OCI-LY3 (cell line): ENCODE measurements around the gene PON3.

Source experiments
- H2AFZ ChIP-seq: fragments of 200-600, 300-600 bp; shearing (Covaris generic); 2 replicates; pipeline ENCODE4 v1.6.0; 2014; ENCODE audit warnings: antibody characterized with exemption, low read depth, low read length
- H3K27ac ChIP-seq: fragments of 200-600, 300-600 bp; sonication (generic); 2 replicates; pipeline ENCODE4 v1.5.1; 2014; ENCODE audit warnings: mild to moderate bottlenecking, low read length, moderate library complexity, mixed read lengths
- H3K27me3 ChIP-seq: fragments of 200-600, 300-600 bp; sonication (generic); 2 replicates; pipeline ENCODE4 v1.6.1; 2014; ENCODE audit warnings: low read depth, low read length, mixed read lengths
- H3K36me3 ChIP-seq: fragments of 200-600, 300-600 bp; sonication (generic); replicated peaks from 2 replicates; pipeline ENCODE3; 2014; ENCODE audit warnings: low read depth, low read length, mixed read lengths
- H3K4me1 ChIP-seq: fragments of 300-600, 200-600 bp; sonication (generic); 2 replicates; pipeline ENCODE4 v1.6.1; 2014; ENCODE audit warnings: low read length, mixed read lengths
- H3K4me2 ChIP-seq: fragments of 200-600, 300-600 bp; sonication (generic); 2 replicates; pipeline ENCODE4 v1.6.1; 2014; ENCODE audit warnings: low read length, mixed read lengths
- H3K4me3 ChIP-seq: fragments of 300-600, 200-600 bp; sonication (generic); 2 replicates; pipeline ENCODE4 v1.5.1; 2014; ENCODE audit warnings: antibody characterized with exemption, mild to moderate bottlenecking, low read length, moderate library complexity
- H3K79me2 ChIP-seq: fragments of 300-600, 200-600 bp; shearing (Covaris generic); 2 replicates; pipeline ENCODE4 v1.6.1; 2014; ENCODE audit warnings: mild to moderate bottlenecking, low read length, mixed read lengths
- H3K9ac ChIP-seq: fragments of 300-600, 200-600 bp; shearing (Covaris generic); 2 replicates; pipeline ENCODE4 v1.6.0; 2014; ENCODE audit warnings: mild to moderate bottlenecking, low read length, moderate library complexity
- H3K9me3 ChIP-seq: fragments of 200-600, 300-600 bp; shearing (Covaris generic); 2 replicates; pipeline ENCODE4 v1.6.1; 2014; ENCODE audit warnings: low read length, mixed read lengths; ENCODE audit not compliant: insufficient read depth
- H4K20me1 ChIP-seq: fragments of 200-600, 300-600 bp; sonication (generic); 2 replicates; pipeline ENCODE4 v1.6.1; 2016; ENCODE audit warnings: low read length, mixed read lengths; ENCODE audit not compliant: insufficient read depth
- EZH2phosphoT487 ChIP-seq: fragments of 200-600 bp; shearing (Covaris generic); IDR thresholded peaks from 2 replicates; pipeline ENCODE4 v1.6.1; 2018; ENCODE audit warnings: antibody characterized with exemption, mixed run types, low read depth
- TF ChIP-seq, protein P1 (sequence below): fragments of 200-600, 300-600 bp; sonication (generic); IDR thresholded peaks from 2 replicates; pipeline ENCODE4 v1.5.1; 2014; ENCODE audit warnings: antibody characterized with exemption, low read length, low read depth

The PON3 gene

DNA sequence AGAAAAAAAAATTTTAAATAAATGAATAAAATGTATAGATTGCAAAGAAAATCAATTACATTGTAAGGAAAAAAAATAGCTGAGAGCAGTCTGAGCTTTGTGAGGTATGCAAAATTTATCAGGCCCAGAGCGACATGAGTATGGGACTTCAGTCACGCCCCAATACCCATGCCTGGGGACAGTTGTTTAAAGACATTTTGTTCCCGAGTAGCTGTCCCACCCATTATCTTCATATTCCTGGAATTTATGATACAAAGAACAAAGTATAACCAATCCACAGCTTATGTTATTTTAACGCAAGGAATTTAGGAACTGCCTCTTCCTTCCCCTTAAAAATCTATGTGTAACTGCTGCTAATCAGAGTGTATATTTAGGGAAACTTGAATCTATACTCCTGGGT, 40.2 kb upstream of the PON3 start:
- Histone ChIP-seq H3K4me1 (no peaks in the 10 kb centered on the region), H3K27me3 (no peaks in the 10 kb centered on the region), H3K4me3 (no peak overlapping the region), H3K4me2 (no peak overlapping the region), H3K9me3 (no peaks in the 10 kb centered on the region), H4K20me1 (no peaks in the 10 kb centered on the region), H3K79me2 (no peaks in the 10 kb centered on the region), H3K9ac (no peak overlapping the region), H3K27ac (no peak overlapping the region), H2AFZ (no peak overlapping the region), H3K36me3 (no peaks in the 10 kb centered on the region)
- TF ChIP-seq, protein P1, sequence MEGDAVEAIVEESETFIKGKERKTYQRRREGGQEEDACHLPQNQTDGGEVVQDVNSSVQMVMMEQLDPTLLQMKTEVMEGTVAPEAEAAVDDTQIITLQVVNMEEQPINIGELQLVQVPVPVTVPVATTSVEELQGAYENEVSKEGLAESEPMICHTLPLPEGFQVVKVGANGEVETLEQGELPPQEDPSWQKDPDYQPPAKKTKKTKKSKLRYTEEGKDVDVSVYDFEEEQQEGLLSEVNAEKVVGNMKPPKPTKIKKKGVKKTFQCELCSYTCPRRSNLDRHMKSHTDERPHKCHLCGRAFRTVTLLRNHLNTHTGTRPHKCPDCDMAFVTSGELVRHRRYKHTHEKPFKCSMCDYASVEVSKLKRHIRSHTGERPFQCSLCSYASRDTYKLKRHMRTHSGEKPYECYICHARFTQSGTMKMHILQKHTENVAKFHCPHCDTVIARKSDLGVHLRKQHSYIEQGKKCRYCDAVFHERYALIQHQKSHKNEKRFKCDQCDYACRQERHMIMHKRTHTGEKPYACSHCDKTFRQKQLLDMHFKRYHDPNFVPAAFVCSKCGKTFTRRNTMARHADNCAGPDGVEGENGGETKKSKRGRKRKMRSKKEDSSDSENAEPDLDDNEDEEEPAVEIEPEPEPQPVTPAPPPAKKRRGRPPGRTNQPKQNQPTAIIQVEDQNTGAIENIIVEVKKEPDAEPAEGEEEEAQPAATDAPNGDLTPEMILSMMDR = no peak
- TF ChIP-seq EZH2phosphoT487 = no peak

DNA sequence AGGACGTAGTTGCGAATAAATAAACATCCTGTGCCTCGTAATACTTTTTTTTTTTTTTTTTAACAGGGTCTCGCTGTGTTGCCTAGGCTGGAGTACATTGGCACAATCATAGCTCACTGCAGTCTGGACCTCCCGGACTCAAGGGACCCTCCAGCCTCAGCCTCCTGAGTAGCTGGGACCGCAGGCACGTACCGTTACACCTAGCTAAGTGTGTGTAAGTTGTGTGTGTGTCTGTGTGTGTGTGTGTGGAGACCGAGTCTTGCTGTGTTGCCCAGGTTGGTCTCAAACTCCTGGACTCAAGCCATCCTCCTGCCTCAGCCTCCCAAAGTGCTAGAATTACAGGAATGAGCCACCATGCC, 39.2 kb upstream of the PON3 start:
- H3K4me2 ChIP-seq = no peak overlapping the region
- H3K4me3 ChIP-seq = no peak overlapping the region
- TF ChIP-seq, protein P1 = no peak
- no peak for TF ChIP-seq EZH2phosphoT487
- H2AFZ ChIP-seq = no peak overlapping the region
- H3K9me3 ChIP-seq = no peaks in the 10 kb centered on the region
- no peak overlapping the region for H3K9ac ChIP-seq
- no peaks in the 10 kb centered on the region for H3K79me2 ChIP-seq
- no peaks in the 10 kb centered on the region for H3K27me3 ChIP-seq
- no peaks in the 10 kb centered on the region for H4K20me1 ChIP-seq
- H3K27ac ChIP-seq = no peak overlapping the region
- no peaks in the 10 kb centered on the region for H3K36me3 ChIP-seq
- H3K4me1 ChIP-seq = no peaks in the 10 kb centered on the region

DNA sequence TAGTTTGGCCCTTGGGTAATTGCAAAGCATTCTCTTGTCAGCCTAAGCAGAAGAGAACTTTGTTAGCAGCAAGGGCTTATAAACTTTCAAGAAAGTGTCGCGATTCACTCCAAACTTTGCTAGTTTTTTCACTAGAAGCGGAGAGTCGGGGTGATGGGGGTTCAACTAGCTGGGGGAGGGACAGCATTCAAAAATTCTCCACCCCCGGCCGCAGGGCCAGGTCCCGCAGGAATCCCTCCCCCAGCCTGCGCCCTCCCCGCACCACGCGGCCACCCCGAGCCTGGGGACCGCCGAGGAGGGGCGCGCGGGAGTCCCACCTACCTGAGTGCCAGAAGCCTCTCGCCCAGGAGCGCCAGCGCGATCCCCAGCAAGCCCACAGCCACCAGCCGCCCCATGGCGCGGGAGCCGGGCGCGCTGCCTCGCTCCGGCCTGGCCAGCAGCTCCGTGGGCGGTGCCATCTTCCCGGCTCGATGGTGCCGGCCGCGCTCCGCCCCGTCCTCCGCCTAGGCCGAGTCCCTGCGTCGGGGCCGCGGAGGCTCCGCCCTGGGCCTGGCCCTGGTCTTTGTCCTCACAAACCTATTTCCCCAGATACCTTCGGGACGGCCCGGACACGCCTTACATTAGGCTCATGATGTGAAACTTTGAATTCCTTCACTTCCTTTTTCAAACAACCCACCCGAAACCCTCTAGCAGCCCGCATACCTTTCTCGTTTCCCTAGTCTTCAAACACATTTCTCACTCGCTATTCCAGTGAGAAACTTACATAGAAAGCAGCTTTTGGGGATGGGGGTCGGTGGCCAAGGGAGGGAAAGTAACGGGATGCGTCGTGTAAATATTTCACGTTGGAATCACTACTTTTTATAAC, 38.6 kb upstream of the PON3 start, which contains the start of gene PON2:
Gene PON2 (minus strand): TSS at position 472 of the 865 bp plus-strand sequence. CDS start 77 bp downstream, at position 395.
- Histone ChIP-seq H3K79me2 (no peaks in the 10 kb centered on the region), H3K27ac (no peak within 1 kb of the TSS), H3K9ac (no peak within 1 kb of the TSS), H3K36me3 (no peaks in the 10 kb centered on the region), H3K4me3 (no peak within 1 kb of the TSS), H3K27me3 (no peaks in the 10 kb centered on the region), H3K4me1 (no peaks in the 10 kb centered on the region), H3K4me2 (no peak within 1 kb of the TSS), H2AFZ (no peak within 1 kb of the TSS), H4K20me1 (no peaks in the 10 kb centered on the region), H3K9me3 (no peaks in the 10 kb centered on the region)
- TF ChIP-seq EZH2phosphoT487 = no peak
- TF ChIP-seq, protein P1 = no peak

DNA sequence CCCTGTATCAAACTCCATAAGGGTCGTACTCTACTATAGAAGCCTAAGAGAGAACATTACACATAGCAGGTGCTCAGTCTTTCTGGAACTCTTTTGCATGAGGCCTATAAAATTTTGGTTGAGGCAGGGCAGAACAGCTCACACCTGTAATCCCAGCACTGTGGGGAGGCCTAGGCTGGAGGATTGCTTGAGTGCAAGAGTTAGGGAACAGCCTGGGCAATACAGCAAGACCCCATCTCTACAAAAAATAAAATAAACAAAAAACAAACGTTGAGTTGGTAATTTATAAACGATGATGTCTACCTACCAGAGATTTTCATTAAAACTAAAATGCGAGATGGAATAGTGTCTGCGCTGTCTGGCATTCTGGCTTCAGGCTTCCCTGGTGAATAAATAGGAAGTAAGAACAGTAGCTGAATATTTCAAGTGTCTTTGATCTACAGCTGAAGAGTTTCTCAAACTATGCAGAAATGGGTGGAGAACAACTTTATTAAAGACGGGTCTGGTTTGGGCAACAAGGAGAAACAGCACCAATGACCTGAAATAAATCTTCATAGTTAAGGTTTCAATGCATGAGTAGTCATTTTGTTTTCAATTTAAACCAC, 37.9 kb upstream of the PON3 start:
- Histone ChIP-seq H3K36me3 (no peaks in the 10 kb centered on the region), H3K4me2 (no peak overlapping the region), H3K4me3 (no peak overlapping the region), H3K27ac (no peak overlapping the region), H2AFZ (no peak overlapping the region), H3K4me1 (no peaks in the 10 kb centered on the region), H3K9ac (no peak overlapping the region), H3K27me3 (no peaks in the 10 kb centered on the region), H3K9me3 (no peaks in the 10 kb centered on the region), H3K79me2 (no peaks in the 10 kb centered on the region), H4K20me1 (no peaks in the 10 kb centered on the region)
- TF ChIP-seq, protein P1 = no peak
- TF ChIP-seq EZH2phosphoT487 = no peak
